Esophagus squamous epithelium (tissue), 5 donors: ENCODE data around the gene MBD3. TPM values are rescaled to one million over a fixed set of nuclear protein-coding genes. Genes with fewer than 3 reads are reported as not detected.
"Not testable (repeated sequence)": the region's sequence is repeated elsewhere in the genome, so short reads cannot be mapped to it uniquely, and the experiment has no call there.

Experiments used
- DNase-seq: peaks from one replicate; lab custom pipeline; 2025; lab: John Stamatoyannopoulos, UW
- H3K27ac ChIP-seq, 4 donors: fragments of 200-600 bp; sonication (generic); one replicate each; pipeline ENCODE4 v1.5.1; 2016 to 2019; ENCODE audit warnings: mild to moderate bottlenecking in 1 of 4
- H3K27me3 ChIP-seq, 4 donors: fragments of 200-600 bp; sonication (generic); 1 replicate in 3 of 4; 2 replicates in 1 of 4; pipeline versions ENCODE4 v1.5.1 to v1.6.0; 2017 to 2021; ENCODE audit warnings: antibody characterized with exemption in 1 of 4
- H3K36me3 ChIP-seq, 3 donors: fragments of 200-600 bp; sonication (generic); one replicate each; pipeline ENCODE4 v1.5.1; 2016 to 2019
- H3K4me1 ChIP-seq, 3 donors: fragments of 200-600 bp; sonication (generic); one replicate each; pipeline ENCODE4 v1.5.1; 2017 to 2019
- H3K4me3 ChIP-seq, 4 donors: fragments of 200-600 bp; sonication (generic); 1 replicate in 3 of 4; 2 replicates in 1 of 4; pipeline ENCODE4 v1.5.1; 2016 to 2019; ENCODE audit warnings: mild to moderate bottlenecking in 2 of 4, moderate library complexity in 1 of 4
- H3K9me3 ChIP-seq, 3 donors: fragments of 200-600 bp; sonication (generic); one replicate each; pipeline ENCODE4 v1.5.1; 2016 to 2019
- POLR2A ChIP-seq, 4 donors: fragments of 450-650 bp; IDR thresholded peaks; one replicate each; pipeline ENCODE4 v1.6.1; 2017; ENCODE audit warnings: antibody characterized with exemption in 4 of 4, mild to moderate bottlenecking in 4 of 4, moderate library complexity in 3 of 4
- WGBS, 2 donors: methylation state at CpG; one replicate each; pipeline ENCODE4 v1.1.5; 2018; 5-methylcytosine and 5-hydroxymethylcytosine counted together
- intact Hi-C: fragments of 100-400 bp; cut with DNase I; formaldehyde crosslinking; loops from one replicate; pipeline ENCODE4 v1.15.0; 2022
- total RNA-seq, 4 donors: library from RNA; depleted of rRNA; stranded (reverse); fragments of >200 nt; gene quantifications; one replicate each; pipeline ENCODE4 v1.1.0, GENCODE V29; 2016
- TF ChIP-seq, protein P1 (sequence below), 6 experiments: fragments of 450-650 bp in 4 of 6; fragments of 200-600 bp in 2 of 6; sonication (generic) in 2 of 6; IDR thresholded peaks; one replicate each; pipeline ENCODE4 v1.5.1; 2016 to 2019; ENCODE audit warnings: antibody characterized with exemption in 6 of 6, mild to moderate bottlenecking in 4 of 6, moderate library complexity in 4 of 6
- donor health status: DM: yes; HTN: yes; CAD: no.

The MBD3 gene
- total RNA-seq, 4 donors from 2014 or later = 74.8 to 87.9 (median 84.3) TPM

DNA sequence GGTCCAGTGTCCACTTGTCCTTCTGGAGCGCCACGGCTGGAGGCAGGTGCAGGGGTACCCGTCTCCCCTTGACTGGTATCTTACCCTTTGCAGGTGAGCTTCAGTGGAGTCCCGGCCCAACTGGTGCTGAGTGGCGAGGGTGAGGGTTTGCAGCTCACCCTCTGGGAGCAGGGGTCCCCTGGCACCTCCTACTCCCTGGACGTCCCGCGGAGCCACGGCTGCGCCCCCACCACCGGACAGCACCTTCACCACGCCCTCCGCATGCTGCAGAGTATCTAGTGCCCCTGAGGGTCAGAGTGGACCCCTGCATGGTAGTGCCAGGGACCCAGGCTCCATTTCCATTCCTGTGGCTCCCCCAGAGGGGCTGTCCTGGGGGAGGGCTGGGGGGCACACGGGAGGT lies 57.7 kb downstream of the MBD3 start:
- Histone ChIP-seq H3K36me3 (no peaks in the 10 kb centered on the region), H3K27ac (no peak overlapping the region), H3K4me3 (no peak overlapping the region), H3K27me3 (peaks cover 0 to 63% (median 0%) of the 10 kb centered on the region in 4 donors), H3K9me3 (no peaks in the 10 kb centered on the region), H3K4me1 (peaks cover 0 to 6% (median 0%) of the 10 kb centered on the region in 3 donors)
- TF ChIP-seq, protein P1, sequence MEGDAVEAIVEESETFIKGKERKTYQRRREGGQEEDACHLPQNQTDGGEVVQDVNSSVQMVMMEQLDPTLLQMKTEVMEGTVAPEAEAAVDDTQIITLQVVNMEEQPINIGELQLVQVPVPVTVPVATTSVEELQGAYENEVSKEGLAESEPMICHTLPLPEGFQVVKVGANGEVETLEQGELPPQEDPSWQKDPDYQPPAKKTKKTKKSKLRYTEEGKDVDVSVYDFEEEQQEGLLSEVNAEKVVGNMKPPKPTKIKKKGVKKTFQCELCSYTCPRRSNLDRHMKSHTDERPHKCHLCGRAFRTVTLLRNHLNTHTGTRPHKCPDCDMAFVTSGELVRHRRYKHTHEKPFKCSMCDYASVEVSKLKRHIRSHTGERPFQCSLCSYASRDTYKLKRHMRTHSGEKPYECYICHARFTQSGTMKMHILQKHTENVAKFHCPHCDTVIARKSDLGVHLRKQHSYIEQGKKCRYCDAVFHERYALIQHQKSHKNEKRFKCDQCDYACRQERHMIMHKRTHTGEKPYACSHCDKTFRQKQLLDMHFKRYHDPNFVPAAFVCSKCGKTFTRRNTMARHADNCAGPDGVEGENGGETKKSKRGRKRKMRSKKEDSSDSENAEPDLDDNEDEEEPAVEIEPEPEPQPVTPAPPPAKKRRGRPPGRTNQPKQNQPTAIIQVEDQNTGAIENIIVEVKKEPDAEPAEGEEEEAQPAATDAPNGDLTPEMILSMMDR (IDR thresholded peaks at IDR 0.05) = no peak
- TF ChIP-seq POLR2A (IDR thresholded peaks at IDR 0.05) = no peak
- intact Hi-C loops = no loop called here
- DNase-seq = no peak
- 44% methylated on average over 1 of the region's 14 CpGs; no CpG with 5 or more reads in 1 of the 2 donors for WGBS, 2 donors

DNA sequence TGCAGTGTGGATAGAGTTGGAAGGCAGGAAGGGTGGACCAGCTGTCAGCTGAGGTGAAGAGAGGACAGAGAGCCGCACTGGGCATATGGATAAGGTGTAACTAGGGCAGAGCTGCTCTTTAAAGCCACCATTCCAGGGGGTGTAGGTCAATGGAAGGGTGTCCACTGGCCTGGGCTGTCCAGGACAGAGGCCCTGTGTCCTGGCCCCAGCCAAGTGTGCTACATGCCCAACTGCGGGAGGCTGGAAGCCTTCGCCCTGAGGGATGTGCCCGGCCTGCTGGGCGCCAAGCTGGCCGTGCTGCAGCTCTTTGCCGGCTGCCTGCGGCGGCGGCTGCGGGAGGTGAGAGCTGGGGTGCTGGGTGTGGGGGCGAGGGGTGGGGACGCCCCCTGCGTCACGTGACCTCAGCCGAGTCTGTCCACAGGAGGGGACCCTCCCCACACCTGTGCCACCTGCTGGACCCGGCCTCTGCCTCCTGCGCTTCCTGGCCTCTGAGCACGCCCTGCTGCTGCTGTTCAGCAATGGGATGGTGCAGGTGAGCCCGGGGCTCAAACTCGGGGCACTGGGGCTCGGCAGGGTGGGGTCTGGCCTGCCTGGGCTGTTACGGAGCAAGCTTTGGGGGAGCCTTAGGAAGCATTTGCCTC lies 59.0 kb downstream of the MBD3 start:
- Histone ChIP-seq H3K4me3 (no peak overlapping the region), H3K4me1 (peaks cover 0 to under 1% (median 0%) of the 10 kb centered on the region in 3 donors), H3K27ac (no peak overlapping the region), H3K9me3 (no peaks in the 10 kb centered on the region), H3K27me3 (peaks cover 0 to 68% (median 0%) of the 10 kb centered on the region in 4 donors), H3K36me3 (no peaks in the 10 kb centered on the region)
- DNase-seq = no peak
- intact Hi-C loops = no loop called here
- 67 to 92% methylated on average over 1 to 3 of the region's 23 CpGs for WGBS, 2 donors
- TF ChIP-seq, protein P1 (IDR thresholded peaks at IDR 0.05) = no peak
- no peak for TF ChIP-seq POLR2A (IDR thresholded peaks at IDR 0.05)

DNA sequence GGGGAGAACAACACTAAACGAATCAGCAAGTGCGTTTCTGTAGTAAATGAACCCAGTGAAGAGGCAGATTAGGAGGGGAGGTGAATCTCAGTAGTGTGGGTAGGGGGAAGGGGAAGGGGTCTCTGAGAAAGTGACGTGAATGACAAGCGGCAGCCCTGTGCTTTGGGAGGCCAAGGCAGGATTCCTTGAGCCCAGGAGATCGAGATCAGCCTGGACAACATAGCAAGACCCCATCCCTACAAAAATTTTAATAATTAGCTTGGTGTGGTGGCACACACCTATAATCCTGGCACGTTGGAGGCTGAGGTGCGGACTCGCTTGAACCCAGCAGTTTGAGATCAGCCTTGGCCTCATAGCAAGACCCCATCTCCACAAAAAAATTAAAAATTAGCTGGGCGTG lies 60.7 kb downstream of the MBD3 start:
- intact Hi-C loops = no loop called here
- Histone ChIP-seq H3K9me3 (no peaks in the 10 kb centered on the region), H3K27ac (no peak overlapping the region), H3K4me3 (no peak overlapping the region), H3K36me3 (no peaks in the 10 kb centered on the region), H3K4me1 (no peaks in the 10 kb centered on the region), H3K27me3 (peaks cover 0 to 66% (median 0%) of the 10 kb centered on the region in 4 donors)
- TF ChIP-seq, protein P1 (IDR thresholded peaks at IDR 0.05) = no peak
- no peak for TF ChIP-seq POLR2A (IDR thresholded peaks at IDR 0.05)
- no peak for DNase-seq
- 82 to 83% methylated on average over 8 to 9 of the region's 9 CpGs for WGBS, 2 donors

DNA sequence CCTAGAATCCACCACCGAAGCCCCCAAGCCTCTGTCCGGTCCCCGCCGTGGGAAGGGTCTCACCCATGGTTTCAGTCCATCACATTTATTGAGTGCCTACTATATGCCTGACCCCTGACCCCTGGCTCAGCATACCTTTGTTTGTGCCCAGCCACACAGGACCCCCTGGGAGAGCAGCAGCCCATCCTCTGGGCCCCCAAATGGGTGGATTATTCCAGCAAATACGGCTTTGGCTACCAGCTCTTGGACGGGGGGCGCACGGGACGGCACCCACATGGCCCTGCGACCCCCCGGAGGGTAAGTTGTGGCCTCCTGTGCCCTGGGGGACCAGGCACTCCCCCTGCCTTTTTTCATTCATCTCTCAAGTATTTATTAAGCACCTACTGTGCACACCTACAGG lies 61.1 kb downstream of the MBD3 start:
- Histone ChIP-seq H3K36me3 (no peaks in the 10 kb centered on the region), H3K27me3 (peaks cover 0 to 69% (median 0%) of the 10 kb centered on the region in 4 donors), H3K9me3 (no peaks in the 10 kb centered on the region)

GRCh38 chr19:1530856-1531255 lies 61.8 kb downstream of the MBD3 start:
- H3K4me3 ChIP-seq, DNase-seq, H3K27ac ChIP-seq, H3K36me3 ChIP-seq, intact Hi-C loops, H3K4me1 ChIP-seq, H3K9me3 ChIP-seq: not testable (repeated sequence)
- 86% methylated on average over 3 to 7 of the region's 11 CpGs for WGBS, 2 donors
- peaks cover 0 to 76% (median 0%) of the 10 kb centered on the region in 4 donors for H3K27me3 ChIP-seq

More for the DNA sequence above, 61.1 kb downstream of the MBD3 start:
- DNase-seq = no peak
- H3K4me3 ChIP-seq = no peak overlapping the region
- WGBS, 2 donors = 73 to 96% methylated on average over 2 to 7 of the region's 11 CpGs
- H3K4me1 ChIP-seq = no peaks in the 10 kb centered on the region
- intact Hi-C loops = no loop called here
- H3K27ac ChIP-seq = no peak overlapping the region
- TF ChIP-seq POLR2A (IDR thresholded peaks at IDR 0.05) = no peak
- TF ChIP-seq, protein P1 (IDR thresholded peaks at IDR 0.05) = no peak
